AG04450 (cell line): ENCODE results near the gene PDILT. TPM values are rescaled to one million over a fixed set of nuclear protein-coding genes. Genes with fewer than 3 reads are reported as not detected.

ENCODE experiments used
- CTCF ChIA-PET: fragments of 300-600, 350-600 bp; formaldehyde crosslinking; extraction: SDS; loops from one replicate; lab custom pipeline; 2022; ENCODE audit warnings: antibody characterized with exemption, inconsistent platforms; lab: Charles Lee
- POLR2A ChIA-PET: fragments of 350-600 bp; formaldehyde crosslinking; extraction: SDS; loops from one replicate; lab custom pipeline; 2021; ENCODE audit warnings: antibody characterized with exemption, inconsistent platforms; lab: Yijun Ruan, JAX
- DNase-seq: peaks from one replicate; pipeline ENCODE4 v3.0.0-alpha.2; 2011; ENCODE audit warnings: low read depth, low spot score
- H3K27ac ChIP-seq: one replicate; pipeline ENCODE4 v1.5.1; 2012; ENCODE audit warnings: low read depth, low read length, control low read depth
- H3K27me3 ChIP-seq: one replicate; pipeline ENCODE4 v1.6.0; 2012; ENCODE audit warnings: low read length; ENCODE audit not compliant: control insufficient read depth, insufficient read depth
- H3K4me3 ChIP-seq: 2 replicates; pipeline ENCODE4 v1.5.1; 2011; ENCODE audit warnings: mild to moderate bottlenecking, low read depth, low read length, control low read depth
- H3K9me3 ChIP-seq: 2 replicates; pipeline ENCODE4 v1.5.1; 2012; ENCODE audit warnings: low read length; ENCODE audit not compliant: control insufficient read depth, insufficient read depth
- polyA plus RNA-seq: library from polyadenylated mRNA; depleted of rRNA; stranded (reverse); fragments of >200 nt; gene quantifications from 2 replicates; pipeline ENCODE4 v1.2.3, GENCODE V29; 2011
- TF ChIP-seq, protein P1 (sequence below): IDR thresholded peaks from 2 replicates; pipeline ENCODE4 v1.5.1; 2011; ENCODE audit warnings: low read depth, low read length, control low read depth, inconsistent platforms

PDILT gene
- polyA plus RNA-seq, 1 experiment: not detected

DNA sequence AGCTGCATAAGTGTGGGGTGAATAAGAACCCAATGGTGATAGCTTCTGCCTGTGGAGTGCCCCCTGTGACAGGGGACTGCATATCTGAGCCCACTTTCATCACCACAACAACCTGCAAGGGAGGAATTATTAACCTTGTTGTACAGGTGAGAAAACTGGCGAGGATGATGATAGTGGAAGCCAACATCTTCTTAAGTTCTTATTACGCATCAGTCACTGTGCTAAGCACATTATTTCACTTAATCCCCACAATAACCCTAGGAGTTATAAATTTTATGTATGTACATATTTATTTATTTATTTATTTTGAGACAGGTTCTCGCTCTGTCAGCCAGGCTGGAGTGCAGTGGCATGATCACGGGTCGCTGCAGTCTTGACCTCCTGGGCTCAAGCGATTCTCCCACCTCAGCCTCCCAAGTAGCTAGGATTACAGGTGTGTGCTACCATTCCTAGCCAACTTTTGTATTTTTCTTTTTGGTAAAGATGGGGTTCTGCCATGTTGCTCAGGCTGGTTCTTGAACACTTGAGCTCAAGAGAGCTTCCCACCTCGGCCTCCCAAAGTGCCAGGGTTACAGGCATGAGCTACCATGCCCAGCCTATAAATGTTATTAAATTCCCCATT is 7.6 kb downstream of the PDILT start:
- POLR2A ChIA-PET: no interaction called here
- no peaks in the 10 kb centered on the region for H3K27me3 ChIP-seq
- H3K4me3 ChIP-seq: no peak overlapping the region
- H3K27ac ChIP-seq: no peak overlapping the region
- peaks cover 9% of the 10 kb centered on the region for H3K9me3 ChIP-seq
- no peak for DNase-seq
- CTCF ChIA-PET: interaction anchor here (1.1 kb wide), 1 partner anchor 11 kb away, joined by 9 read pairs; no protein-coding TSS in a partner anchor
- TF ChIP-seq, protein P1, sequence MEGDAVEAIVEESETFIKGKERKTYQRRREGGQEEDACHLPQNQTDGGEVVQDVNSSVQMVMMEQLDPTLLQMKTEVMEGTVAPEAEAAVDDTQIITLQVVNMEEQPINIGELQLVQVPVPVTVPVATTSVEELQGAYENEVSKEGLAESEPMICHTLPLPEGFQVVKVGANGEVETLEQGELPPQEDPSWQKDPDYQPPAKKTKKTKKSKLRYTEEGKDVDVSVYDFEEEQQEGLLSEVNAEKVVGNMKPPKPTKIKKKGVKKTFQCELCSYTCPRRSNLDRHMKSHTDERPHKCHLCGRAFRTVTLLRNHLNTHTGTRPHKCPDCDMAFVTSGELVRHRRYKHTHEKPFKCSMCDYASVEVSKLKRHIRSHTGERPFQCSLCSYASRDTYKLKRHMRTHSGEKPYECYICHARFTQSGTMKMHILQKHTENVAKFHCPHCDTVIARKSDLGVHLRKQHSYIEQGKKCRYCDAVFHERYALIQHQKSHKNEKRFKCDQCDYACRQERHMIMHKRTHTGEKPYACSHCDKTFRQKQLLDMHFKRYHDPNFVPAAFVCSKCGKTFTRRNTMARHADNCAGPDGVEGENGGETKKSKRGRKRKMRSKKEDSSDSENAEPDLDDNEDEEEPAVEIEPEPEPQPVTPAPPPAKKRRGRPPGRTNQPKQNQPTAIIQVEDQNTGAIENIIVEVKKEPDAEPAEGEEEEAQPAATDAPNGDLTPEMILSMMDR: no peak

DNA sequence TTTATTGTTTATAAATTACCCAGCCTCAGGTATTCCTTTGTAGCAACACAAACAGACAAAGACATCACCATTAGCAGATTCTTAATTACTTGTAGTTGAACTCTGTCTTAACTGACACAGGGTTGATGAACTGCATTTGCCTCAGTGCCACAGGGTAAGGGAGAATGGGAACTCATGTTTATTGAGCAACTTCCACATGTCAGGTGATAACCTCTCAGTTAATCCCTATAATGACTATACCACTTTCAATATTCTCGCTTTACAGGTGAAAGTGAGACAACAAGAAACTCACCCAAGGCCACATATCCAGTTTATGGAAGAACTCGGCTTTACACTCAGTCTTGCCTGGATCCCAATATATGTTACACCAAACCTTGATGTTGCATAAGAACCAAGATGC is 8.6 kb downstream of the PDILT start:
- ChIA-PET CTCF (interaction anchor here (2.8 kb wide), 1 partner anchor 11 kb away, joined by 13 read pairs; no protein-coding TSS in a partner anchor), POLR2A (no interaction called here)
- Histone ChIP-seq H3K27me3 (no peaks in the 10 kb centered on the region), H3K4me3 (no peak overlapping the region), H3K9me3 (peaks cover 4% of the 10 kb centered on the region), H3K27ac (no peak overlapping the region)
- TF ChIP-seq, protein P1: no peak
- DNase-seq: no peak

DNA sequence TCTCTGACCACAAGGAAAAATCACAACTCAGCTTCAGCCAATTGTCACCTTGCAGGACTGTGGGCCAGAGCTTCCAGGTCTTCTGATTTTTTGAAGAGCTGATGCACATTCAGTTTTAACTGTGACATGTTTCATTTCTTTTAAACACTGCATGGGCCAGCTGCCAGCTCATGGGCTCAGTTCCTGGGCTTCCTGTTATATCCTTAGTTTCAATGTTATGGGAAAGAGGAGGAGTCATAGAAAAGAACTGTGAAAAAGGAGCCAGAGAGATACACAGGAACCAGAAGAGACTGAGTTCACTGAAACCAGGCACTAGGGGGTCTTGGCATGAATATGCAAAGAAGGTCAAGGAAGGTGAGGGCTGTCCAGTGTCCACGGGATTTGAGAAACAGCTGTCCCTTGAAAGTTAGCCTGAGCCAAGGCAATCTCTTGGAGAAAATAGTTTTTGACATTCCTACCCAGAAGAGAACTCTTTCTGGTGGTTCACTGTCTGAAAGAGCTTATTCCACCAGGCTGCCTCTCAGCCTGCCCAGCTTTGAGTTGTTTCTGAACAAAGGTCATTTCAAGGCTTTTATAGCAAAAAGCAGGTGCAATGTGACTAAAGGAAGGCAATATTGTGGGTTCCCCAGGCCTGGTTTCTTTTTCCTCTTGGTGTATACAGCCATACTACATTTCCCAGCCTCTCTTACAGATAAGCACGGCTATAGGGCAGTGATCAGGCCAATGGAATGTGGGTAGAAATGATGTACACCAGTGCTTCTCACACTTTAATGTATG is 10.5 kb downstream of the PDILT start:
- DNase-seq: no peak
- TF ChIP-seq, protein P1: no peak
- CTCF ChIA-PET: interaction anchor here (1.5 to 2.8 kb wide), 3 partner anchors 9 to 487 kb away, joined by 5 to 13 read pairs (median 5); no protein-coding TSS in a partner anchor
- Histone ChIP-seq H3K9me3 (peaks cover 4% of the 10 kb centered on the region), H3K27ac (no peak overlapping the region), H3K27me3 (no peaks in the 10 kb centered on the region), H3K4me3 (no peak overlapping the region)
- POLR2A ChIA-PET: no interaction called here

DNA sequence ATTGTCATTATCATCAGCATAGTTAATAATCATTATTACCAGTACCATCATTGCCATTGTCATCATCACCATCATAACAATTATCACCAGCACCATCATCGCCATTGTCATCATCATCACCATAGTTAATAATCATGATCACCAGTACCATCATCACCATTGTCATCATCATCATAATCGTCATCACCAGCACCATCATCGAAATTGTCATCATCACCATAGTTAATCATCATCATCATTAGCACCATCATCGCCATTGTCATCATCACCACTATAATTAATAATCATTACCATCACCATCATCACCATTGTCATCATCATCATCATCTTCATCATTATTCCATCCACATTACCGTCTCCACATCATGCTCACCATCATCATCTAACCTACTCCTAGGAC is 13.5 kb downstream of the PDILT start:
- DNase-seq: no peak
- Histone ChIP-seq H3K27ac (no peak overlapping the region), H3K27me3 (no peaks in the 10 kb centered on the region), H3K9me3 (no peaks in the 10 kb centered on the region; the same call in 1 of the 2 replicates), H3K4me3 (no peak overlapping the region)
- ChIA-PET POLR2A (no interaction called here), CTCF (no interaction called here)
- TF ChIP-seq, protein P1: no peak

DNA sequence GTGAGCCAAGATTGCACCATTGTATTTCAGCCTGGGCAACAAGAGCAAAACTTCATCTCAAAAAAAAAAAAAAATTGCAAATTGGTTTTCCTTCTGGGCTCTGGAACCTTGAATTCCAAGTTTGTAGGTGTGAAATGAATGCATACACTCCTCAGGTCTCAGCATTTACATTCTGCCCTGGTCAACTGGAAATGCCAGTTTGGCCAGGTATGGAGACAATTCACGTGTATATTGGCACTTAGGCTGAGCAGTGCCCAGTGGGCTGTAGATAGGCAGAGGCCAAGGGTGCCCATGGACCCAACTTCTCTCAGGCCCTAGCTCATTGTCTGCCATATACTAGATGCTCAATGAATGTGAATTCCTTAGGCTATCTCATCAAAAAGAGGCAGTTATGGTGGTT is 15.7 kb downstream of the PDILT start:
- ChIA-PET POLR2A (no interaction called here), CTCF (interaction anchor here (11.0 kb wide), 1 partner anchor 482 kb away, joined by 405 read pairs; no protein-coding TSS in a partner anchor)
- H3K9me3 ChIP-seq: no peaks in the 10 kb centered on the region
- H3K4me3 ChIP-seq: no peak overlapping the region
- no peak overlapping the region for H3K27ac ChIP-seq
- no peaks in the 10 kb centered on the region for H3K27me3 ChIP-seq
- TF ChIP-seq, protein P1: no peak
- DNase-seq: no peak
